Panc1 (cell line): ENCODE measurements around the gene NEURL1B. TPM values are rescaled to one million over a fixed set of nuclear protein-coding genes. Genes with fewer than 3 reads are reported as not detected.

Experiments used
- ATAC-seq: fragments of 200-7000 bp; cut with Tn5 transposase; 2 replicates; pipeline ENCODE4 v1.9.1; 2020; ENCODE audit warnings: mild to moderate bottlenecking, moderate library complexity
- BruUV-seq: library from RNA; stranded (reverse); fragments of 400-500 nt; replicated peaks from 2 replicates; lab custom pipeline; 2021; lab: Mats Ljungman, UMichigan
- CTCF ChIA-PET: fragments of 300-600 bp; sonication (Branson Sonifier 250); formaldehyde crosslinking; loops from one replicate; lab custom pipeline; 2022; ENCODE audit warnings: antibody characterized with exemption; lab: Charles Lee
- POLR2A ChIA-PET: fragments of 300-600 bp; sonication (Branson Sonifier 250); formaldehyde crosslinking; loops from one replicate; lab custom pipeline; 2022; ENCODE audit warnings: antibody characterized with exemption; lab: Charles Lee
- DNase-seq: peaks from one replicate; pipeline ENCODE4 v3.0.0-alpha.2; 2010; ENCODE audit warnings: low read depth, low spot score
- H3K27ac ChIP-seq: 2 replicates; pipeline ENCODE4 v1.5.1; 2011; ENCODE audit warnings: mild to moderate bottlenecking, low read length, inconsistent platforms
- H3K27me3 ChIP-seq: fragments of 200-500 bp; sonication (Bioruptor generic); 2 replicates; pipeline ENCODE4 v1.6.0; 2014; ENCODE audit warnings: low read length, inconsistent platforms; ENCODE audit not compliant: control insufficient read depth, insufficient read depth
- H3K36me3 ChIP-seq: fragments of 200-500 bp; sonication (Bioruptor generic); 2 replicates; pipeline ENCODE4 v1.5.1; 2014; ENCODE audit warnings: inconsistent platforms, mild to moderate bottlenecking, low read length, moderate library complexity; ENCODE audit not compliant: control insufficient read depth, insufficient read depth
- H3K4me1 ChIP-seq: 2 replicates; pipeline ENCODE4 v1.5.1; 2011; ENCODE audit warnings: inconsistent platforms, mild to moderate bottlenecking, low read length, moderate library complexity; ENCODE audit not compliant: control insufficient read depth, insufficient read depth
- H3K4me3 ChIP-seq, 2 experiments: 2 replicates each; pipeline ENCODE4 v1.5.1; 2011 to 2012; ENCODE audit warnings: low read depth in 2 of 2, low read length in 2 of 2, mild to moderate bottlenecking in 2 of 2, inconsistent platforms in 1 of 2, moderate library complexity in 1 of 2
- H3K9me3 ChIP-seq: fragments of 200-500 bp; sonication (Bioruptor generic); 2 replicates; pipeline ENCODE4 v1.5.1; 2014; ENCODE audit warnings: low read depth, mild to moderate bottlenecking, inconsistent platforms, low read length, moderate library complexity; ENCODE audit not compliant: control insufficient read depth, insufficient read depth
- CTCF ChIP-seq: fragments of 450-650 bp; IDR thresholded peaks from 2 replicates; pipeline ENCODE4 v1.5.1; 2017; ENCODE audit warnings: mild to moderate bottlenecking
- POLR2AphosphoS5 ChIP-seq: IDR thresholded peaks from 2 replicates; pipeline ENCODE4 v1.6.1; 2012; ENCODE audit warnings: mild to moderate bottlenecking, low read depth, low read length, moderate library complexity
- REST ChIP-seq, 2 experiments: IDR thresholded peaks; 2 replicates each; pipeline ENCODE4 v1.6.1; 2011 to 2012; ENCODE audit warnings: low read depth in 2 of 2, control low read depth in 1 of 2, low read length in 1 of 2, mild to moderate bottlenecking in 1 of 2, moderate library complexity in 1 of 2; ENCODE audit not compliant: insufficient read depth in 1 of 2
- SIN3A ChIP-seq: IDR thresholded peaks from 2 replicates; pipeline ENCODE4 v1.6.1; 2012; ENCODE audit warnings: low read depth, mild to moderate bottlenecking, low read length, moderate library complexity, borderline replicate concordance; ENCODE audit not compliant: insufficient read depth
- TCF7L2 ChIP-seq: IDR thresholded peaks from 2 replicates; pipeline ENCODE4 v1.6.1; 2011; ENCODE audit warnings: mild to moderate bottlenecking, low read depth, low read length, inconsistent platforms
- in situ Hi-C: cut with HindIII; loops from 2 replicates; pipeline ENCODE4 v1.10.0; 2016; ENCODE audit warnings: low sequenced_read_pairs, low pct_unique_long_range_greater_than_20kb
- intact Hi-C: fragments of 100-400 bp; cut with micrococcal nuclease; formaldehyde crosslinking; loops from one replicate; pipeline ENCODE4 v1.10.0; 2022; ENCODE audit not compliant: unreplicated experiment
- total RNA-seq: library from RNA; stranded (reverse); gene quantifications from one replicate; pipeline ENCODE4 v1.2.1, GENCODE V29; 2021; ENCODE audit not compliant: unreplicated experiment

NEURL1B gene
- total RNA-seq, 1 experiment from 2014 or later, result 5.3 TPM

- no peak for ATAC-seq
- TF ChIP-seq CTCF (no peak), SIN3A (no peak), TCF7L2 (no peak), REST (IDR thresholded peaks at IDR 0.05; ENCODE audit: insufficient read depth in 1 of 2, low read depth in 2 of 2, low read length in 1 of 2) (no peak), POLR2AphosphoS5 (no peak)
- Histone ChIP-seq H3K27ac (no peak overlapping the region), H3K27me3 (no peaks in the 10 kb centered on the region), H3K4me3 (no peak overlapping the region), H3K4me1 (no peaks in the 10 kb centered on the region), H3K9me3 (no peaks in the 10 kb centered on the region), H3K36me3 (no peaks in the 10 kb centered on the region)
- POLR2A ChIA-PET, result no interaction called here
- CTCF ChIA-PET, result interaction anchor here (0.8 to 1.1 kb wide), 2 partner anchors 12 to 13 kb away, joined by 3 to 6 read pairs; no protein-coding TSS in a partner anchor
- intact Hi-C loops (no loop called here), in situ Hi-C loops (no loop called here)
- DNase-seq, result no peak
- no TSS peak for BruUV-seq
Observed at GRCh38 chr5:172634106-172634899, 6.8 kb upstream of the NEURL1B start.

GRCh38 chr5:172635038-172635437 lies 6.0 kb upstream of the NEURL1B start:
- in situ Hi-C loops (no loop called here), intact Hi-C loops (no loop called here)
- ChIA-PET POLR2A (no interaction called here), CTCF (interaction anchor here (0.8 to 1.1 kb wide), 2 partner anchors 11 to 13 kb away, joined by 3 to 6 read pairs; no protein-coding TSS in a partner anchor)
- Histone ChIP-seq H3K27me3 (no peaks in the 10 kb centered on the region), H3K36me3 (no peaks in the 10 kb centered on the region), H3K4me1 (no peaks in the 10 kb centered on the region), H3K27ac (no peak overlapping the region), H3K4me3 (no peak overlapping the region), H3K9me3 (no peaks in the 10 kb centered on the region)
- BruUV-seq, result no TSS peak
- no peak for DNase-seq
- TF ChIP-seq CTCF (no peak), REST (IDR thresholded peaks at IDR 0.05; ENCODE audit: insufficient read depth in 1 of 2, low read depth in 2 of 2, low read length in 1 of 2) (no peak), TCF7L2 (no peak), SIN3A (no peak), POLR2AphosphoS5 (no peak)
- no peak for ATAC-seq
